Ovary (tissue), 9 donors: ENCODE results near the gene MMEL1. TPM values are rescaled to one million over a fixed set of nuclear protein-coding genes. Genes with fewer than 3 reads are reported as not detected.

Source experiments
- DNase-seq, 5 donors: peaks; one replicate each; pipeline ENCODE4 v3.0.0-alpha.2; 2019 to 2020
- H3K27ac ChIP-seq, 2 donors: fragments of 200-600 bp; one replicate each; pipeline versions ENCODE4 v1.5.1 to v1.8.0; 2019 to 2022
- H3K27me3 ChIP-seq: fragments of 200-600 bp; one replicate; pipeline ENCODE4 v1.8.0; 2022
- H3K36me3 ChIP-seq: fragments of 200-600 bp; sonication (generic); one replicate; pipeline ENCODE4 v1.5.1; 2019
- H3K4me1 ChIP-seq: one replicate; pipeline ENCODE4 v1.8.1; 2013; ENCODE audit warnings: mild to moderate bottlenecking, moderate library complexity; ENCODE audit not compliant: insufficient read depth
- H3K4me3 ChIP-seq: fragments of 200-600 bp; sonication (generic); one replicate; pipeline ENCODE4 v1.5.1; 2017
- H3K9me3 ChIP-seq, 2 donors: fragments of 200-600 bp in 1 of 2; sonication (generic) in 1 of 2; one replicate each; pipeline versions ENCODE4 v1.5.1 to v1.8.1; 2013 to 2019; ENCODE audit warnings: mild to moderate bottlenecking in 1 of 2, moderate library complexity in 1 of 2
- EP300 ChIP-seq: sonication (generic); formaldehyde crosslinking; IDR thresholded peaks from one replicate; pipeline ENCODE4 v1.6.1; 2017; ENCODE audit warnings: antibody characterized with exemption
- POLR2A ChIP-seq: fragments of 450-650 bp; IDR thresholded peaks from one replicate; pipeline ENCODE4 v1.6.1; 2017; ENCODE audit warnings: antibody characterized with exemption, mild to moderate bottlenecking, moderate library complexity
- WGBS, 3 donors: extraction: QIAGEN DNeasy Blood & Tissue Kit in 1 of 3; methylation state at CpG; one replicate each; pipeline versions ENCODE4 v1.1.5 to v1.1.7; 2013 to 2017; 5-methylcytosine and 5-hydroxymethylcytosine counted together
- intact Hi-C, 4 donors: fragments of 100-400 bp; cut with DNase I; formaldehyde crosslinking; loops; one replicate each; pipeline versions ENCODE4 v1.11.0 to v1.15.1; 2022 to 2023
- polyA plus RNA-seq, 2 donors: library from polyadenylated mRNA; stranded (reverse); fragments of 200-250 nt in 1 of 2; fragments of 350-450 nt in 1 of 2; fragmentation: Illumina TruSeq in 1 of 2; extraction: RNeasy Lipid Tissue Mini Kit (QIAGEN cat#74804) in 1 of 2; gene quantifications; one replicate each; pipeline ENCODE4 v1.2.3, GENCODE V29; 2013 to 2014
- total RNA-seq, 7 donors: library from RNA; depleted of rRNA in 2 of 7; stranded (reverse); fragments of >200 nt in 2 of 7; fragmentation: NEBNext Ultra II Directional in 3 of 7; extraction: Animal tissue kit (Norgen Biotek cat#: 25700) in 3 of 7; gene quantifications; one replicate each; pipeline versions ENCODE4 v1.1.0 to v1.2.4, GENCODE V29; 2016 to 2023
- TF ChIP-seq, protein P1 (sequence below), 3 donors: fragments of 450-650 bp in 2 of 3; fragments of 200-600 bp in 1 of 3; IDR thresholded peaks; one replicate each; pipeline versions ENCODE4 v1.5.1 to v1.8.0; 2016 to 2022; ENCODE audit warnings: antibody characterized with exemption in 3 of 3, mild to moderate bottlenecking in 1 of 3
- donor health status: DM: no; HTN: no; CAD: no; lungs with moderate emphysema.
- donor health status: DM: no; HTN: no; CAD: no.
- donor health status: Bipolar disorder and iron deficiency.
- donor health status: DM: yes; HTN: yes; CAD: no.
- donor health status: DM: no; HTN: no; CAD: no.
- donor health status: DM: yes; HTN: yes; CAD: no.

Gene MMEL1
- total and polyA plus RNA-seq, 9 donors: 0.42 to 7.9 (median 1.1) TPM; not detected in 3

DNA sequence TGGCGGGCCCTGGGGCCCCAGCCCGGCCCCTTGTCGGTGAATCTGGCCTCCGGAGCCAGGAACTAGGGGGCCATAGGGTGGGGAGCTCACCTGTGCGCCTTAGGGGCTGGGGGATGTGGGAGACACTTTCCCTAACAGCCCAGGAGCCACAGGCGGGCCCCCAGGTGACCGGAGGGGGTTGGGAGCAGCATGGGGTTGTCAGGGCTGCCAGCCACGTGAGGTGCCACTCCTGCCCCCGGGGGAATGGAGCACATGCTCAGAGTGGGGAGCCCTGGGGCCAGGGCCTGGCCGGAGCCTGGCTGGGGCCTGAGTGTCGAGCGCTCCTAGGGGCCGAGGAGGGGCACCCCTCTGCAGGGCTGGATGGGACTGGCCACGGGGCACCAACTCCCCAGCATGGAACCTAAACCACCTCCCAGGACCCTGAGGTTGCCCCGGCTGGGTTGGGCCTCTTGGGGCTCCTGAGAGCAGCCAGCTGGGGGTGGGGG lies 26.4 kb downstream of the MMEL1 start:
- H3K4me1 ChIP-seq: peaks cover 2% of the 10 kb centered on the region
- H3K4me3 ChIP-seq: no peak overlapping the region
- no peak overlapping the region for H3K27ac ChIP-seq
- DNase-seq: peak in 1 of 5 donors; percentile 20
- H3K27me3 ChIP-seq: no peaks in the 10 kb centered on the region
- intact Hi-C loops: no loop called here
- no peaks in the 10 kb centered on the region for H3K36me3 ChIP-seq
- 74 to 84% (median 81%) methylated on average over 10 to 15 of the region's 15 CpGs for WGBS, 3 donors
- TF ChIP-seq EP300: no peak
- no peak for TF ChIP-seq POLR2A
- TF ChIP-seq, protein P1, sequence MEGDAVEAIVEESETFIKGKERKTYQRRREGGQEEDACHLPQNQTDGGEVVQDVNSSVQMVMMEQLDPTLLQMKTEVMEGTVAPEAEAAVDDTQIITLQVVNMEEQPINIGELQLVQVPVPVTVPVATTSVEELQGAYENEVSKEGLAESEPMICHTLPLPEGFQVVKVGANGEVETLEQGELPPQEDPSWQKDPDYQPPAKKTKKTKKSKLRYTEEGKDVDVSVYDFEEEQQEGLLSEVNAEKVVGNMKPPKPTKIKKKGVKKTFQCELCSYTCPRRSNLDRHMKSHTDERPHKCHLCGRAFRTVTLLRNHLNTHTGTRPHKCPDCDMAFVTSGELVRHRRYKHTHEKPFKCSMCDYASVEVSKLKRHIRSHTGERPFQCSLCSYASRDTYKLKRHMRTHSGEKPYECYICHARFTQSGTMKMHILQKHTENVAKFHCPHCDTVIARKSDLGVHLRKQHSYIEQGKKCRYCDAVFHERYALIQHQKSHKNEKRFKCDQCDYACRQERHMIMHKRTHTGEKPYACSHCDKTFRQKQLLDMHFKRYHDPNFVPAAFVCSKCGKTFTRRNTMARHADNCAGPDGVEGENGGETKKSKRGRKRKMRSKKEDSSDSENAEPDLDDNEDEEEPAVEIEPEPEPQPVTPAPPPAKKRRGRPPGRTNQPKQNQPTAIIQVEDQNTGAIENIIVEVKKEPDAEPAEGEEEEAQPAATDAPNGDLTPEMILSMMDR (IDR thresholded peaks at IDR 0.05): no peak
- no peaks in the 10 kb centered on the region for H3K9me3 ChIP-seq

DNA sequence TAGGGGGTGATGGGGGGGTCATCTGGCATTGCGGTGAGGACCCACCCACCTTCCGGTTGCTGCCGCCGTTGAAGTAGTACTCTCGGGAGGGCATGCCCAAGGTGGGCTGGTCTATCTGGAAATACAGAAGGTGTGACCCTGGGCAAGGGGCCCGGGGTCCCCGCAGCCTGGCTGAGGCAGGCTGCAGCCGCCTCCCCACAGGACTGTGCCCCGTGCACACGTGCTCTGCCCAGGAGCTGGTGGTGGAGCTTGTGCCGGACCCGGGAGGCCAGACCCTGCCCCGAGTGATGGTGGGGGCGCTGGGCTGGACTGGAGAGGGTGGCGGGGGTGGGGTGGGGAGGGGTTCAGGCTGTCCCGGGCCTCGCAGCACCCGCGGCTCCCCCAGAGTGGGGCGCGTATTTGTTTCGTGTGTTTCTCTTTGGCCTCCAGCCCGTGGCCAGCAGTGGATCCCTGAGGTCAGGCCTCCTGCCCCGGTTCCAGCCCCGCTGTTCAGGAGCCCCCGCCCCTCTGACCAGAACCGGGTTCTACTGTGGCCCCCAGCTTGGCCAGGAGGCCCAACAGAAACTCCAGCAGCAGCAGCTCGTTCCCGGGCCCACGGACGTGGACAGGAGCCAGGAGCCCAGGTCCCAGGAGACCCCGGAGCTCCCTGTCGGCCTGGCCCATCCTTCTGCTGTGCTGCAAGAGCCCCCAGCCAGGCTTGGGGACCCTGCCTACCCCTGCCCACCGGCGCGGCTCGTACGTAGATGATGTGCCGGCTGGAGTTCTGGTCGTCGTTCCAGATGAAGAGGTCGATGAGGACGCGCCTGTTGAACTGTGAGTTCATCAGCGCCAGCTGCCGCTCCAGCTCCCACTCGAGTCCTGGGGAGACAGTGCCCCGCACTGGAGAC lies 27.1 kb downstream of the MMEL1 start:
- Histone ChIP-seq H3K27me3 (no peaks in the 10 kb centered on the region), H3K4me1 (no peaks in the 10 kb centered on the region), H3K9me3 (no peaks in the 10 kb centered on the region), H3K4me3 (no peak overlapping the region), H3K27ac (no peak overlapping the region), H3K36me3 (no peaks in the 10 kb centered on the region)
- 69 to 75% (median 69%) methylated on average over 26 to 48 of the region's 48 CpGs for WGBS, 3 donors
- TF ChIP-seq, protein P1 (IDR thresholded peaks at IDR 0.05): no peak
- TF ChIP-seq EP300: no peak
- DNase-seq: peak in 2 of 5 donors; percentile 15 to 27
- intact Hi-C loops: no loop called here

DNA sequence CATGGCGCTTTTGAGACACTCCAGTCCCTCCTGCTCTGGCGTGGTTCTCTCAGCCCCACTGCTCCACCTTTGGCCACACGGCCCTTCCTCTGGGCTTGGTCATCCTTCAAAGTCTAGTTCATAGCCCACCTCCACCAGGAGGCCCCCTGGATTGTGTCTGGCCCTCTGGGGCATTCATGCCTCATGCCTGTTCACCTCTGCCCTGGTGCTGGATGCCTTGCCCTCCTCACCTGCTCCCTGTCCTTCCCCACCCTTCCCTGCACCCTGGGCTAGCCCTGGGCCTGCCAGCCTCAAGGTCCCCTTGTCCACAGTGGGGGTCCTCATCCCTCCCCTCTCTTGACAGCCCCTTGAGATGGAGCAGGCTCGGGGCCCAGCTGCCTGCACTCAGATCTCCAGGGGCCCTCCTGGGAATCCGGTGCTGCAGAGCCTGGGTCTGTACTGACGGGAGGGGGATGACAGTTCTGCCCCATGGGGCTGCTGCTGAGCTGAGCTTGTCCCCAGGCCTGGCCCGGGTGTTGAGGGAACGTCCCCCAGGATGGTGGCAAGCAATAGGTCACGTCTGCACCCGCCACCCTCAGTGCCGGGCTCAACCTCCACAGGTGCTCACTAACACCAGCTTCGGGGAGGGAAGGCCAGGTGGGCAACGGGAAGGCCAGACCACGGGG lies 27.8 kb downstream of the MMEL1 start:
- 76 to 84% (median 81%) methylated on average over 13 to 14 of the region's 14 CpGs for WGBS, 3 donors
- H3K27me3 ChIP-seq: no peaks in the 10 kb centered on the region

DNA sequence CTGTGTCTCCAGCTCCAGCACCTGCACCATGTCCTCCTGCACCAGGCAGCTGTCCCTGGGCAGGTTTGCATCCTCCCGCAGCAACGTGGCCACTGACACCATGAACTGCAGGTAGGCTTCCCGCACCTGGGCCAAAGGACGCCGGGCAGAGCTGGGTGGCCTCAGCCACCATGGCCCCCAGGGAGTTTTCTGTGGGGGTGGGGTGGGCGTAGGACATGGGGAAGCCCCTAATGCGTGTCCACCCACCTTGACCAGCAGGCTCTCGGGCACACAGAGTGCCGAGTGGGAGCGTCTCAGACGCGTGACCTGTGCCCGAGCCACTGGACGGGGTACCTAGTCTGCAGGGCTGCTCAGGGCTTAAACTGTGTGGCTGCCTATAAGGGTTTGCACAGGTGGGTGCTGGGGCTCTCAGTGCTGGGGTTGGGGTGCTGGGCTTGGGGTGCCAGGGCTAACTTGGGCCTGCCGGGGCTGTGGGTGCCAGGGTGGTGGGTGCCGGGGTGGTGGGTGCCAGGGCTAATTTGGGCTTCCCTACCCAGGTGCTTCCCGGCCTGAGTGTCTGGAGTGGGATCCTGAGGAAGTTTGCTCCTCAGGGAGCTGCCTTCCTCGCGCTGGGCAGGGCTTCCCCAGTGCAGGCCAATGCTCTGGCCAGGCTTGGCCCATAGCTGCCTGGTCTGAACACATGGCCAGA lies 28.5 kb downstream of the MMEL1 start:
- 84 to 88% (median 86%) methylated on average over 11 to 19 of the region's 19 CpGs for WGBS, 3 donors
- no peaks in the 10 kb centered on the region for H3K36me3 ChIP-seq
- no peaks in the 10 kb centered on the region for H3K9me3 ChIP-seq
- H3K27me3 ChIP-seq: no peaks in the 10 kb centered on the region
- H3K4me3 ChIP-seq: no peak overlapping the region
- TF ChIP-seq EP300: no peak
- no peak for TF ChIP-seq POLR2A
- TF ChIP-seq, protein P1 (IDR thresholded peaks at IDR 0.05): no peak
- intact Hi-C loops: no loop called here
- H3K4me1 ChIP-seq: no peaks in the 10 kb centered on the region
- H3K27ac ChIP-seq: no peak overlapping the region
- DNase-seq: peak in 1 of 5 donors; percentile 23

More for the DNA sequence above, 27.8 kb downstream of the MMEL1 start:
- Histone ChIP-seq H3K4me3 (no peak overlapping the region), H3K36me3 (no peaks in the 10 kb centered on the region), H3K4me1 (no peaks in the 10 kb centered on the region), H3K27ac (no peak overlapping the region), H3K9me3 (no peaks in the 10 kb centered on the region)
- no peak for DNase-seq
- intact Hi-C loops: no loop called here
- TF ChIP-seq, protein P1 (IDR thresholded peaks at IDR 0.05): no peak
- TF ChIP-seq EP300: no peak
- TF ChIP-seq POLR2A: no peak
